H1 (cell line): ENCODE measurements around the gene CUX1. TPM values are rescaled to one million over a fixed set of nuclear protein-coding genes. Genes with fewer than 3 reads are reported as not detected.

Source experiments
- CTCF ChIA-PET: fragments of 300-600 bp; sonication (Branson Sonifier 250); formaldehyde crosslinking; loops from one replicate; lab custom pipeline; 2021; ENCODE audit not compliant: partially characterized antibody; lab: Charles Lee
- POLR2A ChIA-PET: fragments of 300-600 bp; sonication (Branson Sonifier 250); formaldehyde crosslinking; loops from one replicate; lab custom pipeline; 2021; ENCODE audit warnings: inconsistent platforms; ENCODE audit not compliant: partially characterized antibody; lab: Charles Lee
- DNase-seq, 2 experiments: peaks; one replicate each; pipeline versions ENCODE4 v3.0.0 to v3.0.0-alpha.2; 2010 to 2022; ENCODE audit warnings: low spot score in 2 of 2, low read depth in 1 of 2, mixed read lengths in 1 of 2
- FAIRE-seq: peaks from 2 replicates; lab custom pipeline; 2011; peaks lifted over from hg19 to GRCh38; lab: Jason Lieb, UNC
- H2AFZ ChIP-seq: 2 replicates; pipeline ENCODE4 v1.8.1; 2012; ENCODE audit warnings: low read length, inconsistent platforms
- H2AK5ac ChIP-seq: 2 replicates; pipeline ENCODE4 v1.6.1; 2013; ENCODE audit warnings: low read depth, low read length
- H2BK120ac ChIP-seq: replicated peaks from 2 replicates; pipeline ENCODE3; 2013; ENCODE audit warnings: low read depth, low read length, inconsistent platforms
- H2BK12ac ChIP-seq: 2 replicates; pipeline ENCODE4 v1.6.1; 2013; ENCODE audit warnings: low read depth, low read length
- H2BK15ac ChIP-seq: 2 replicates; pipeline ENCODE4 v1.6.1; 2013; ENCODE audit warnings: low read length
- H2BK20ac ChIP-seq: 2 replicates; pipeline ENCODE4 v1.6.1; 2013; ENCODE audit warnings: low read length
- H2BK5ac ChIP-seq: 2 replicates; pipeline ENCODE4 v1.6.1; 2013; ENCODE audit warnings: low read depth, low read length
- H3K14ac ChIP-seq: 2 replicates; pipeline ENCODE4 v1.6.1; 2013; ENCODE audit warnings: inconsistent platforms; ENCODE audit not compliant: insufficient read length
- H3K18ac ChIP-seq: 2 replicates; pipeline ENCODE4 v1.6.1; 2013; ENCODE audit warnings: low read length; ENCODE audit errors: extremely low read depth
- H3K23ac ChIP-seq: 2 replicates; pipeline ENCODE4 v1.6.1; 2013; ENCODE audit warnings: inconsistent platforms; ENCODE audit not compliant: insufficient read length
- H3K23me2 ChIP-seq: 2 replicates; pipeline ENCODE4 v1.6.1; 2013; ENCODE audit warnings: low read depth, low read length
- H3K27ac ChIP-seq: 2 replicates; pipeline ENCODE4 v1.6.1; 2011; ENCODE audit warnings: low read depth, low read length, inconsistent platforms
- H3K27me3 ChIP-seq, 4 experiments: replicated peaks in 1 of 4; 1 replicate in 1 of 4; 2 replicates in 3 of 4; pipeline versions ENCODE4 v1.6.1 to v1.8.1; 2011 to 2013; ENCODE audit warnings: low read length in 3 of 4, mild to moderate bottlenecking in 3 of 4, inconsistent platforms in 2 of 4, mixed read lengths in 2 of 4, moderate library complexity in 1 of 4; ENCODE audit not compliant: control insufficient read depth in 3 of 4, insufficient read depth in 3 of 4; ENCODE audit errors: extremely low read depth in 1 of 4
- H3K36me3 ChIP-seq, 4 experiments: 2 replicates each; pipeline versions ENCODE4 v1.6.1 to v1.8.1; 2011 to 2013; ENCODE audit warnings: mild to moderate bottlenecking in 4 of 4, low read length in 3 of 4, moderate library complexity in 2 of 4, control low read depth in 1 of 4, inconsistent platforms in 1 of 4; ENCODE audit not compliant: insufficient read depth in 4 of 4, control insufficient read depth in 2 of 4
- H3K4ac ChIP-seq: replicated peaks from 2 replicates; pipeline ENCODE3; 2013; ENCODE audit warnings: low read length, low read depth, mixed read lengths, inconsistent platforms; ENCODE audit not compliant: insufficient read length
- H3K4me1 ChIP-seq, 4 experiments: replicated peaks in 1 of 4; 1 replicate in 1 of 4; 2 replicates in 3 of 4; pipeline versions ENCODE4 v1.6.1 to v1.8.1; 2011 to 2013; ENCODE audit warnings: low read length in 3 of 4, inconsistent platforms in 2 of 4, mixed read lengths in 1 of 4; ENCODE audit not compliant: insufficient read depth in 4 of 4, control insufficient read depth in 3 of 4
- H3K4me2 ChIP-seq, 2 experiments: 2 replicates each; pipeline versions ENCODE4 v1.6.1 to v1.8.1; 2011 to 2013; ENCODE audit warnings: low read depth in 2 of 2, low read length in 2 of 2, control low read depth in 1 of 2, inconsistent platforms in 1 of 2, mild to moderate bottlenecking in 1 of 2; ENCODE audit not compliant: insufficient read depth in 1 of 2
- H3K4me3 ChIP-seq, 4 experiments: fragments of 200-600, 300-600 bp in 1 of 4; sonication (generic), shearing (Covaris generic), sonication (Bioruptor Twin) in 1 of 4; 2 replicates each; pipeline versions ENCODE4 v1.5.1 to v1.8.1; 2011 to 2016; ENCODE audit warnings: low read length in 4 of 4, low read depth in 3 of 4, control low read depth in 2 of 4, inconsistent platforms in 2 of 4, mild to moderate bottlenecking in 2 of 4, mixed read lengths in 1 of 4, moderate library complexity in 1 of 4; ENCODE audit not compliant: insufficient read depth in 2 of 4; ENCODE audit errors: extremely low read depth in 1 of 4
- H3K56ac ChIP-seq: replicated peaks from 2 replicates; pipeline ENCODE3; 2013; ENCODE audit warnings: low read depth, mild to moderate bottlenecking, mixed read lengths, low read length, inconsistent platforms; ENCODE audit not compliant: insufficient read length
- H3K79me1 ChIP-seq: 2 replicates; pipeline ENCODE4 v1.6.1; 2013; ENCODE audit warnings: low read depth, low read length, control low read depth
- H3K79me2 ChIP-seq, 2 experiments: 2 replicates each; pipeline versions ENCODE4 v1.6.1 to v1.8.1; 2012 to 2013; ENCODE audit warnings: low read length in 2 of 2, mild to moderate bottlenecking in 2 of 2, inconsistent platforms in 1 of 2; ENCODE audit not compliant: insufficient read depth in 2 of 2, control insufficient read depth in 1 of 2
- H3K9ac ChIP-seq, 4 experiments: replicated peaks in 1 of 4; 1 replicate in 1 of 4; 2 replicates in 3 of 4; pipeline versions ENCODE4 v1.6.1 to v1.8.1; 2011 to 2013; ENCODE audit warnings: low read depth in 3 of 4, low read length in 3 of 4, control low read depth in 2 of 4, mild to moderate bottlenecking in 2 of 4, moderate library complexity in 2 of 4, inconsistent platforms in 1 of 4; ENCODE audit errors: extremely low read depth in 1 of 4
- H3K9me3 ChIP-seq, 2 experiments: 2 replicates each; pipeline versions ENCODE4 v1.6.1 to v1.8.1; 2012 to 2013; ENCODE audit warnings: mild to moderate bottlenecking in 2 of 2, moderate library complexity in 2 of 2, control low read depth in 1 of 2, inconsistent platforms in 1 of 2, low read depth in 1 of 2, low read length in 1 of 2, mixed read lengths in 1 of 2; ENCODE audit not compliant: insufficient read depth in 2 of 2
- H4K20me1 ChIP-seq, 2 experiments: replicated peaks in 1 of 2; 2 replicates each; pipeline versions ENCODE3 to v1.8.1; 2011 to 2013; ENCODE audit warnings: inconsistent platforms in 2 of 2, low read length in 2 of 2, mild to moderate bottlenecking in 1 of 2; ENCODE audit not compliant: insufficient read depth in 2 of 2, control insufficient read depth in 1 of 2
- H4K5ac ChIP-seq: 2 replicates; pipeline ENCODE4 v1.6.1; 2013; ENCODE audit warnings: low read length, low read depth, mixed read lengths, inconsistent platforms; ENCODE audit not compliant: insufficient read length
- H4K8ac ChIP-seq: 2 replicates; pipeline ENCODE4 v1.8.0; 2013; ENCODE audit warnings: mild to moderate bottlenecking, moderate library complexity, low read length, inconsistent platforms; ENCODE audit not compliant: insufficient read depth; ENCODE audit errors: extremely low read depth
- H4K91ac ChIP-seq: replicated peaks from 2 replicates; pipeline ENCODE3; 2013; ENCODE audit warnings: low read length, mixed read lengths, inconsistent platforms; ENCODE audit not compliant: insufficient read length
- CREB1 ChIP-seq: IDR thresholded peaks from 2 replicates; pipeline ENCODE4 v1.6.1; 2012; ENCODE audit warnings: inconsistent platforms
- EGR1 ChIP-seq: IDR thresholded peaks from 2 replicates; pipeline ENCODE4 v1.6.1; 2011; ENCODE audit warnings: low read depth, low read length, borderline replicate concordance
- GABPA ChIP-seq: IDR thresholded peaks from 2 replicates; pipeline ENCODE4 v1.6.1; 2011; ENCODE audit warnings: mild to moderate bottlenecking, low read length, moderate library complexity, borderline replicate concordance; ENCODE audit not compliant: insufficient read depth
- RAD21 ChIP-seq, 2 experiments: IDR thresholded peaks in 1 of 2; conservative IDR thresholded peaks in 1 of 2; 2 replicates each; pipeline ENCODE4 v1.6.1; 2011; ENCODE audit warnings: low read depth in 2 of 2, low read length in 2 of 2, improper control_type of control experiment in 1 of 2, inconsistent platforms in 1 of 2, mild to moderate bottlenecking in 1 of 2, moderate library complexity in 1 of 2
- RBBP5 ChIP-seq: IDR thresholded peaks from 2 replicates; pipeline ENCODE4 v1.7.1; 2012; ENCODE audit warnings: low read depth, mild to moderate bottlenecking, inconsistent platforms, low read length, moderate library complexity, borderline replicate concordance
- RNF2 ChIP-seq: fragments of 200-900, 300-1000 bp; sonication (generic); IDR thresholded peaks from 2 replicates; pipeline ENCODE4 v1.7.1; 2016; ENCODE audit warnings: borderline replicate concordance, low read depth, mild to moderate bottlenecking, antibody characterized with exemption, low read length; ENCODE audit not compliant: poor library complexity, severe bottlenecking; ENCODE audit errors: missing control alignments
- SP4 ChIP-seq: IDR thresholded peaks from 2 replicates; pipeline ENCODE4 v1.6.1; 2012; ENCODE audit warnings: low read length, inconsistent platforms
- SRF ChIP-seq: IDR thresholded peaks from 2 replicates; pipeline ENCODE4 v1.6.1; 2011; ENCODE audit warnings: mild to moderate bottlenecking, low read depth, low read length, moderate library complexity
- TBP ChIP-seq: IDR thresholded peaks from 2 replicates; pipeline ENCODE4 v1.6.1; 2011; ENCODE audit warnings: low read depth, low read length, improper control_type of control experiment
- WGBS, 2 experiments: shearing (Covaris generic) in 1 of 2; methylation state at CpG; one replicate each; pipeline versions ENCODE4 v1.1.6 to v1.1.7; 2013 to 2015; ENCODE audit warnings: low lambda C conversion rate in 2 of 2, mixed read lengths in 2 of 2, inconsistent platforms in 1 of 2, low coverage in 1 of 2, missing lambda C conversion rate in 1 of 2; ENCODE audit not compliant: insufficient replicate concordance in 2 of 2, insufficient coverage in 1 of 2, insufficient read length in 1 of 2; ENCODE audit errors: extremely low coverage in 1 of 2, missing lambda C conversion rate in 1 of 2; 5-methylcytosine and 5-hydroxymethylcytosine counted together
- polyA plus RNA-seq, 7 experiments: library from polyadenylated mRNA; depleted of rRNA in 3 of 7; stranded (reverse) in 5 of 7; unstranded in 2 of 7; fragments of >200 nt in 5 of 7; fragments of 200-250 nt in 2 of 7; gene quantifications; 1 replicate in 5 of 7; 2 replicates in 1 of 7; 4 replicates in 1 of 7; pipeline versions ENCODE4 v1.2.1 to v1.2.3, GENCODE V29; 2011 to 2013; ENCODE audit warnings: missing spikeins in 2 of 7, mixed read lengths in 2 of 7
- total RNA-seq: library from RNA; stranded (reverse); fragmentation: NEBNext Ultra II Directional; extraction: Animal tissue kit (Norgen Biotek cat#: 25700); gene quantifications from 2 replicates; pipeline ENCODE4 v1.2.1, GENCODE V29; 2021

The CUX1 gene
- total and polyA plus RNA-seq, 2 of the 8 experiments (the other 6 are each of a cell fraction or from before 2014, with no cell fraction given) = 21.6 to 65.9 TPM

DNA sequence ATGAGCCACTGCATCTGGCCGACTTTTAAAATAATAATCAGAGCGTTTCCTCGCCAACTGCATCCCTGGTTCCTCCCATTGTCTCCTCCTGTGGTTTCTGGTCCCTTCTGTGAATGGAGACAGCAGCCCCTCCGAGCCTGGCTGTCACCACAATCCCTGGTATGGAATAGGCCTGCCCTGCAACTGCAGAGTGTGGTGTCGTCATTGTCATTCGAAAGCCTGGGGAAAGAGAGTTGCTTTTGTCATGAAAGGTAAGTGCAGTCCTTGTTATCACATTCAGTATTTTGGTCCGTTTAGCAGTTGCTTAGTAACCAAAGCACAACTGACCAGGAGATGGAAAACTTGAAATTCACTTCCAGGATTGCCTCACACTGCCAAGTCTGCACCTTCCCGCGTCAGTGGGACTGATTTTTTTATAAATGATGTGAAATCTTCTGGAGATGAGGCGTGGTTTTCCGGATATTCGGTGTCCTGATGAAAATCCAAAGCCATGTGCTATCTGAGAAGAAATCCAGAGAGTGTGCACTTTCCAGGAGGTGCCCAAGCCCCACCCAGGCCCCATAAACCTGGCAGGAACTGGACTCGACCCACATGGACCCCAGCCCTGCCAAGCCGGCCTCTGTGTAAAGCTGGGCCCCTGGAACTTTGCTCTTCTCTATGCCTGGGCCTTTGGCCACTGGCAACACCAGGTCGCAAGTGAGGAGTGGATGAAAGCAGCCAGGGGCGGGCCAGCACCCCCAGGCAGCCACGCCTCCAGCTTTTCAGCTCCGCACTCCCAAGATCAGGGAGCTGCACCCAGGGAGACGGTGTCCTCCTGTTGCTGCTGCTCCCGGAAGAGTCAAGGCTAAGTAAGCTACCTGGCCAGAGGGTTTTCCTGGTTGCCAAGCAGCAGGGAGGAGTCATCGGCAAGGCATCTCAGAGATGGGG, 335.5 kb downstream of the CUX1 start:
- no peak overlapping the region; the same call in 1 of the 2 replicates for H2BK15ac ChIP-seq
- peak overlapping the region; percentile 42; the same call in 1 of the 2 replicates for H2AK5ac ChIP-seq
- no peak overlapping the region for H3K14ac ChIP-seq
- H4K5ac ChIP-seq = peak overlapping the region; percentile 24
- peak overlapping the region; percentile 78; the same call in 1 of the 2 replicates for H3K18ac ChIP-seq
- peak; percentile 94 for FAIRE-seq
- H2BK5ac ChIP-seq = peak overlapping the region; percentile 74
- peak overlapping the region in 3 of 4 experiments; percentile 37 to 67 (median 52); a peak in 6 of 7 replicates for H3K9ac ChIP-seq
- no peaks in the 10 kb centered on the region for H3K36me3 ChIP-seq
- peak; percentile 63 to 75 for DNase-seq
- H3K4me3 ChIP-seq = peak overlapping the region in 1 of 4 experiments; percentile 36; a peak in 1 of 8 replicates
- H3K79me2 ChIP-seq = no peaks in the 10 kb centered on the region
- H3K4me1 ChIP-seq = peaks cover 4 to 13% (median 8%) of the 10 kb centered on the region in 4 experiments
- no peaks in the 10 kb centered on the region for H3K27me3 ChIP-seq
- no peaks in the 10 kb centered on the region for H3K9me3 ChIP-seq
- peak overlapping the region; percentile 96 for H2BK12ac ChIP-seq
- peak overlapping the region; percentile 10 for H2BK120ac ChIP-seq
- H2AFZ ChIP-seq = no peak overlapping the region
- no peak overlapping the region for H3K56ac ChIP-seq
- H3K23ac ChIP-seq = no peak overlapping the region
- no peaks in the 10 kb centered on the region for H3K79me1 ChIP-seq
- H4K8ac ChIP-seq = peak overlapping the region; percentile 93; the same call in 1 of the 2 replicates
- H4K91ac ChIP-seq = peak overlapping the region; percentile 17
- peak overlapping the region; percentile 0; the same call in 1 of the 2 replicates for H2BK20ac ChIP-seq
- WGBS, 2 experiments = 45% methylated on average over 21 of the region's 21 CpGs; no CpG with 5 or more reads in 1 of the 2 experiments
- no peaks in the 10 kb centered on the region for H4K20me1 ChIP-seq
- H3K27ac ChIP-seq = peak overlapping the region; percentile 93
- ChIA-PET POLR2A (interaction anchor here (0.5 to 2.4 kb wide), 5 partner anchors 11 to 206 kb away, joined by 3 to 5 read pairs (median 3); no protein-coding TSS in a partner anchor), CTCF (interaction anchor here (1.1 to 2.1 kb wide), 3 partner anchors 11 to 96 kb away, joined by 3 to 9 read pairs (median 3); no protein-coding TSS in a partner anchor)
- H3K4ac ChIP-seq = peak overlapping the region; percentile 5
- H3K23me2 ChIP-seq = no peaks in the 10 kb centered on the region
- peak overlapping the region; percentile 18 to 49 for H3K4me2 ChIP-seq
- TF ChIP-seq RAD21 (IDR thresholded peaks at IDR 0.05 in 1 of 2, conservative IDR thresholded peaks at IDR 0.05 in 1 of 2; ENCODE audit: low read depth in 2 of 2, low read length in 2 of 2) = 0 out of 4 replicates have a peak, but pooled peaks of 1 of the 2 experiments have one; percentile 2
- TF ChIP-seq SP4 = no peak
- peak; percentile 57; the same call in 1 of the 2 replicates for TF ChIP-seq CREB1
- no peak for TF ChIP-seq EGR1
- peak; percentile 35 for TF ChIP-seq TBP
- TF ChIP-seq SRF = no peak
- peak; percentile 53; the same call in 1 of the 2 replicates for TF ChIP-seq RBBP5
- TF ChIP-seq RNF2 = no peak
- 0 out of 2 replicates have a peak, but pooled peaks have one; percentile 30 for TF ChIP-seq GABPA
